Loucy (cell line): ENCODE data around the gene ADD1.
"Not testable (repeated sequence)": the region's sequence is repeated elsewhere in the genome, so short reads cannot be mapped to it uniquely, and the experiment has no call there.

Experiments used
- H2AFZ ChIP-seq: fragments of 200-600 bp; sonication (generic); 2 replicates; pipeline ENCODE4 v1.6.0; 2016; ENCODE audit warnings: antibody characterized with exemption, mild to moderate bottlenecking, low read length, moderate library complexity
- H3F3A ChIP-seq: fragments of 200-600 bp; 2 replicates; pipeline ENCODE4 v1.6.0; 2016; ENCODE audit warnings: antibody characterized with exemption, low read depth, mild to moderate bottlenecking
- H3K27me3 ChIP-seq: fragments of 200-600 bp; sonication (generic); 2 replicates; pipeline ENCODE4 v1.6.1; 2014; ENCODE audit warnings: low read length, mild to moderate bottlenecking; ENCODE audit not compliant: insufficient read depth, poor library complexity, severe bottlenecking
- H3K36me3 ChIP-seq: fragments of 200-600 bp; sonication (generic); 2 replicates; pipeline ENCODE4 v1.6.1; 2016; ENCODE audit warnings: low read length; ENCODE audit not compliant: insufficient read depth
- H3K4me1 ChIP-seq: fragments of 200-600 bp; sonication (generic); 2 replicates; pipeline ENCODE4 v1.5.1; 2014; ENCODE audit warnings: low read length, mild to moderate bottlenecking; ENCODE audit not compliant: insufficient read depth, poor library complexity, severe bottlenecking
- H3K4me2 ChIP-seq: fragments of 200-600 bp; sonication (generic); 2 replicates; pipeline ENCODE4 v1.6.0; 2014; ENCODE audit warnings: antibody characterized with exemption, low read length, low read depth, mild to moderate bottlenecking; ENCODE audit not compliant: poor library complexity, severe bottlenecking
- H3K4me3 ChIP-seq: fragments of 200-600 bp; sonication (generic); 2 replicates; pipeline ENCODE4 v1.5.1; 2014; ENCODE audit warnings: low read length, mild to moderate bottlenecking, mixed read lengths; ENCODE audit not compliant: poor library complexity, severe bottlenecking
- H3K79me2 ChIP-seq: fragments of 200-600 bp; sonication (generic); 2 replicates; pipeline ENCODE4 v1.6.1; 2014; ENCODE audit warnings: low read length; ENCODE audit not compliant: insufficient read depth
- H3K9ac ChIP-seq: fragments of 200-600 bp; sonication (generic); 2 replicates; pipeline ENCODE4 v1.6.0; 2014; ENCODE audit warnings: mild to moderate bottlenecking, low read depth, low read length, moderate library complexity; ENCODE audit not compliant: poor library complexity, severe bottlenecking
- H3K9me2 ChIP-seq: fragments of 200-600 bp; sonication (generic); replicated peaks from 2 replicates; pipeline ENCODE4 v1.6.1; 2016; ENCODE audit warnings: low read depth, low read length, mixed read lengths
- H3K9me3 ChIP-seq: fragments of 200-600 bp; sonication (generic); 2 replicates; pipeline ENCODE4 v1.6.1; 2014; ENCODE audit warnings: mild to moderate bottlenecking, antibody characterized with exemption, low read length, low read depth; ENCODE audit not compliant: insufficient read depth
- H4K20me1 ChIP-seq: fragments of 200-600 bp; sonication (generic); 2 replicates; pipeline ENCODE4 v1.6.0; 2014; ENCODE audit warnings: antibody characterized with exemption, low read length, mild to moderate bottlenecking; ENCODE audit not compliant: insufficient read depth, poor library complexity, severe bottlenecking
- EZH2phosphoT487 ChIP-seq: fragments of 200-600 bp; IDR thresholded peaks from 2 replicates; pipeline ENCODE4 v1.6.1; 2018; ENCODE audit warnings: antibody characterized with exemption, mild to moderate bottlenecking, moderate library complexity, borderline replicate concordance
- TF ChIP-seq, protein P1 (sequence below): fragments of 200-600 bp; sonication (generic); conservative IDR thresholded peaks from 2 replicates; pipeline ENCODE4 v1.5.1; 2014; ENCODE audit warnings: mild to moderate bottlenecking, antibody characterized with exemption, low read length

The ADD1 gene

DNA sequence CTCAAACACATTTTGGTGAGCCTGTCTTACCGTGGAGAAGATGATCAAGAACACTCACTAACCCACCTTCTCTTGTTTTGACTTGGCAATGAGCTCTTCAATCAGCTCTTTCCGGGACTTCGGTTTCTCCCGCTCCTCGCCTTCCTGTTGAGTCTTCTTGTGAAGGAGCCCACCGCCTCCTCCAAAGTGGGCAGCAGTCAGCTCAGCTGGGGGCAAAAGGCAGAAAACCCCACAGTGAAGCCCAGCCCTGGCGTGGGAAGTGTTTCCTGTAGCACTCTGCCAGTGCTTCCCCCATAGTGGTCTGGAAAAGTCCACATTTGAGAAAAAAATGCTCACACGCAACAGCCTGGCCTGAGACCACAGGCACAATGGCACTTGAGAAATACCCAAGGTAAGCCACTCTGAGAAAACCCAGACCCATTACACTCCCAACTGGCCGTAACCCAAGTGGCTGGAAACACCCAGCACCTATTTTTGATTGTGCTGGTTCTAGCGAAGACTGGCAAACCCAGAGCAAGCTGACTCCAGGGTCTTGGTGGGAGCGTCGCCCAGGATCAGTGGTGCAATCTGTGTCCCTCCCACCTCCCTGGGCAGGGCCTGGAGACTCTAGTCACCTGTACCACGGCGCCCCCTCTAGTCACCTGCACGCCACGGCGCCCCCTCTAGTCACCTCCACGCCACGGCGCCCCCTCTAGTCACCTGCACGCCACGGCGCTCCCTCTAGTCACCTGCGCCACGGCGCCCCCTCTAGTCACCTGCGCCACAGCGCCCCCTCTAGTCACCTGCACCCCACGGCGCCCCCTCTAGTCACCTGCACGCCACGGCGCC is 110.9 kb downstream of the ADD1 start:
- Histone ChIP-seq H3K4me1 (no peaks in the 10 kb centered on the region), H4K20me1 (peaks cover 40% of the 10 kb centered on the region), H3K4me2 (no peak overlapping the region), H3K36me3 (peaks cover 65% of the 10 kb centered on the region), H3K27me3 (no peaks in the 10 kb centered on the region), H3K9ac (no peak overlapping the region), H3F3A (peaks cover 31% of the 10 kb centered on the region), H3K9me3 (no peaks in the 10 kb centered on the region), H3K9me2 (no peaks in the 10 kb centered on the region), H3K79me2 (peaks cover 28% of the 10 kb centered on the region), H3K4me3 (no peak overlapping the region), H2AFZ (no peak overlapping the region)
- TF ChIP-seq, protein P1, sequence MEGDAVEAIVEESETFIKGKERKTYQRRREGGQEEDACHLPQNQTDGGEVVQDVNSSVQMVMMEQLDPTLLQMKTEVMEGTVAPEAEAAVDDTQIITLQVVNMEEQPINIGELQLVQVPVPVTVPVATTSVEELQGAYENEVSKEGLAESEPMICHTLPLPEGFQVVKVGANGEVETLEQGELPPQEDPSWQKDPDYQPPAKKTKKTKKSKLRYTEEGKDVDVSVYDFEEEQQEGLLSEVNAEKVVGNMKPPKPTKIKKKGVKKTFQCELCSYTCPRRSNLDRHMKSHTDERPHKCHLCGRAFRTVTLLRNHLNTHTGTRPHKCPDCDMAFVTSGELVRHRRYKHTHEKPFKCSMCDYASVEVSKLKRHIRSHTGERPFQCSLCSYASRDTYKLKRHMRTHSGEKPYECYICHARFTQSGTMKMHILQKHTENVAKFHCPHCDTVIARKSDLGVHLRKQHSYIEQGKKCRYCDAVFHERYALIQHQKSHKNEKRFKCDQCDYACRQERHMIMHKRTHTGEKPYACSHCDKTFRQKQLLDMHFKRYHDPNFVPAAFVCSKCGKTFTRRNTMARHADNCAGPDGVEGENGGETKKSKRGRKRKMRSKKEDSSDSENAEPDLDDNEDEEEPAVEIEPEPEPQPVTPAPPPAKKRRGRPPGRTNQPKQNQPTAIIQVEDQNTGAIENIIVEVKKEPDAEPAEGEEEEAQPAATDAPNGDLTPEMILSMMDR, result no peak
- no peak for TF ChIP-seq EZH2phosphoT487

DNA sequence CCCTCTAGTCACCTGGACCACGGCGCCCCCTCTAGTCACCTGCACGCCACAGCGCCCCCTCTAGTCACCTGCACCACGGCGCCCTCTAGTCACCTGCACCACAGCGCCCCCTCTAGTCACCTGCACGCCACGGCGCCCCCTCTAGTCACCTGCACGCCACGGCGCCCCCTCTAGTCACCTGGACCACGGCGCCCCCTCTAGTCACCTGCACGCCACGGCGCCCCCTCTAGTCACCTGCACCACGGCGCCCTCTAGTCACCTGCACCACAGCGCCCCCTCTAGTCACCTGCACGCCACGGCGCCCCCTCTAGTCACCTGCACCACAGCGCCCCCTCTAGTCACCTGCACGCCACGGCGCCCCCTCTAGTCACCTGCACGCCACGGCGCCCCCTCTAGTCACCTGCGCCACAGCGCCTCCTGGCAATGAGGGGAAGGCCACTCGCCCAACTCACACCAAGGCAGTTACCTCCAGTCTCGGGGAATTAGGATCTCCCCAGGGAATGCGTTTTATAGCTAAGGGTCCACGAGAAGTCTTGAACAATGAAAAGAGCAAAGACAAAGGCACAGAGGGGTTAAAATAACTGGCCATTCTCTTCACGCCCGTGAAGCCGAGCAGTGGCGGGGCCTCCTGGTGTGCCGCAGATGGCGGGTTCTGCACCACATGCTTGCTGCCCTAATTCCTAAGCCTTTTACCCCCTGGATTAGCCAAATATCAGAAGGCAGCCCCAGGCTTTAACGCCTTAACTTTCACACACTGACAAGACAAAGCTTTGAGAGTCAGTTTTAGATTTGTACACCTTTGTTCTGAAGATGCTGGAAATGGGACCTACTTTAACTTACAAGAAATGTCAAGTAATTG is 111.8 kb downstream of the ADD1 start:
- Histone ChIP-seq H3F3A (peaks cover 31% of the 10 kb centered on the region), H4K20me1 (peaks cover 44% of the 10 kb centered on the region), H3K36me3 (peaks cover 57% of the 10 kb centered on the region), H3K79me2 (peaks cover 36% of the 10 kb centered on the region)
- H3K4me1 ChIP-seq, H2AFZ ChIP-seq, H3K4me3 ChIP-seq, H3K27me3 ChIP-seq, H3K9me3 ChIP-seq, H3K4me2 ChIP-seq, H3K9ac ChIP-seq, H3K9me2 ChIP-seq: not testable (repeated sequence)
- TF ChIP-seq, protein P1, result peak; percentile 72

DNA sequence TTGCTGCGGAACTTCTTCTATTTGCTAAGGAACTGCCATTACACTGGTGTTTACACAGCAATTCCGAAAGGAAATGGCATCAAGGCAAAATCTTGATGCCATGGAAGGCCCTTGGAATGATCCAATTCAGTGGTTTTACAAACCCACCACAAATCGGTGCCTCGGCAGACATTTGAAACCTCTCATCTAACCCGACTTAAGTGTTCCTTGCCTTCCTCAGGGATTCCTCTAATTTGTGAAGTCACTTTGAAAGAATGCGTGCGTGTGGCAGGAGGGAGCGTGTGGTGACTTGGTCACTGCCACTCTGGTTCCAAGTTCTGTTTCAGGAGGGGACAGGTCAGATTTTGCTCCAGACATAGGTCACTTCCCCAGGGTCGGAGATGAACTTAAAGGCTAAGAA is 114.8 kb downstream of the ADD1 start:
- Histone ChIP-seq H2AFZ (no peak overlapping the region), H3K4me1 (peaks cover 4% of the 10 kb centered on the region), H3K36me3 (peaks cover 32% of the 10 kb centered on the region), H3K27me3 (no peaks in the 10 kb centered on the region), H3F3A (peaks cover 33% of the 10 kb centered on the region), H3K4me3 (no peak overlapping the region), H4K20me1 (peaks cover 56% of the 10 kb centered on the region), H3K9ac (no peak overlapping the region), H3K9me2 (no peaks in the 10 kb centered on the region), H3K79me2 (peaks cover 55% of the 10 kb centered on the region), H3K9me3 (no peaks in the 10 kb centered on the region), H3K4me2 (peak overlapping the region; percentile 16)
- TF ChIP-seq EZH2phosphoT487, result no peak
- TF ChIP-seq, protein P1, result no peak

DNA sequence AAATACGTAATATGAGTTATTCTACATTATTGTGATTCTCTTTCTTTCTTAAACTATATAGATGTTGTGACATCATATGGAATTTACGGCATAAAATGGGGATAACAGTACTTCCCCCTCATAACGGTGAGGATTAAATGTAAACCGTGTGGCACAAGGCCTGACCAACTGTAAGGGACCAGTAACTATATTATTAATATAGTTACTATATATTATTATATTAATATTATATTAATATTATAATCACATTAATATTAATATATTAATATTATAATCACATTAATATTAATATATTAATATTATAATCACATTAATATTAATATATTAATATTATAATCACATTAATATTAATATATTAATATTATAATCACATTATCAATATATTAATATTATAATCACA is 116.8 kb downstream of the ADD1 start:
- Histone ChIP-seq H3K4me2 (peak overlapping the region; percentile 62), H3F3A (peaks cover 19% of the 10 kb centered on the region), H3K36me3 (peaks cover 24% of the 10 kb centered on the region), H3K4me1 (peaks cover 11% of the 10 kb centered on the region), H3K79me2 (peaks cover 70% of the 10 kb centered on the region), H3K4me3 (peak overlapping the region; percentile 51), H4K20me1 (peaks cover 43% of the 10 kb centered on the region)
- H3K9me2 ChIP-seq, H2AFZ ChIP-seq, H3K9me3 ChIP-seq, H3K27me3 ChIP-seq, H3K9ac ChIP-seq: not testable (repeated sequence)
